ENCODE measurements around the gene SLC43A2. TPM values are rescaled to one million over a fixed set of nuclear protein-coding genes. Genes with fewer than 3 reads are reported as not detected.

Gene SLC43A2
- total RNA-seq, 1 experiment from 2014 or later, result 12.9 TPM

DNA sequence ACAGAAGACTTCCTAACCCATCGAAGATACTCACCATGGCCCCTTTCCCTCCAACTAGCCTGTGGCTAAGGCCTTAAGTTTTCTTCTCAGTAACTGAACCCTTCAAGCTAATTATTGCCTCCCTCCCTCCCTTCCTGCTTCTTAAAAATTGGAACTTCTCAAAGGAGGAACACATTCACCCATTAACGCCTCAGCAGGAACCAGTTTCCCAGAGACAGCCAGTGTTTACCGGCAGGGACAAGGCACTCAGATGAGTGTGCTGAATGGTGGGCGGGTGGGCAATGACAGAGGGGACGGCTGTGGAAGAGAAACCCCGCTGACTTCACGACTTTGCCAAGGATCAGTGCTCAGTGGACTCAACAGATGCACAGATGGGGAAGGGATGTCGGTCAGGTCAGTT is 86.3 kb downstream of the SLC43A2 start:
- Mint-ChIP-seq H3K27ac (peak overlapping the region in 1 of 3 experiments; percentile 11; a peak in 1 of 7 replicates), H3K36me3 (ENCODE audit: insufficient read depth in 1 of 3, low read depth in 3 of 3) (peaks cover 21 to 82% (median 52%) of the 10 kb centered on the region in 3 experiments; a peak in 6 of 7 replicates), H3K4me1 (peaks cover 0 to 6% of the 10 kb centered on the region in 2 experiments; a peak in 1 of 4 replicates), H3K27me3 (ENCODE audit: low read depth) (no peaks in the 10 kb centered on the region), H3K4me3 (no peak overlapping the region), H3K9me3 (no peaks in the 10 kb centered on the region)
- Histone ChIP-seq H2BK5ac (ENCODE audit: insufficient read length, low read length) (no peak overlapping the region), H3T11ph (ENCODE audit: low read length) (no peak overlapping the region), H4K91ac (ENCODE audit: insufficient read length, low read depth, low read length) (no peak overlapping the region), H3K27ac (ENCODE audit: insufficient read length, low read depth, low read length) (no peak overlapping the region), H3K79me1 (ENCODE audit: insufficient read depth, low read depth, low read length, poor library complexity, severe bottlenecking) (no peaks in the 10 kb centered on the region), H2BK12ac (ENCODE audit: insufficient read length, low read depth, low read length) (no peak overlapping the region), H4K8ac (replicated peaks; ENCODE audit: insufficient read length, low read depth, low read length) (no peak overlapping the region), H3K18ac (ENCODE audit: insufficient read length, low read depth, low read length) (no peak overlapping the region), H2BK120ac (ENCODE audit: low read depth, low read length, poor library complexity, severe bottlenecking) (no peak overlapping the region), H3K27me3 (ENCODE audit: insufficient read depth, low read length) (no peaks in the 10 kb centered on the region), H2AFZ (ENCODE audit: low read length) (no peak overlapping the region), H3K23ac (ENCODE audit: insufficient read length, low read depth, low read length) (no peak overlapping the region), H2BK15ac (ENCODE audit: low read depth, low read length) (no peak overlapping the region), H3K4me1 (ENCODE audit: insufficient read depth, low read length) (no peaks in the 10 kb centered on the region), H3K14ac (ENCODE audit: insufficient read depth, low read length) (no peak overlapping the region), H3K4ac (ENCODE audit: low read depth, low read length) (no peak overlapping the region), H3K79me2 (ENCODE audit: insufficient read depth, low read length) (no peaks in the 10 kb centered on the region), H3K23me2 (ENCODE audit: insufficient read length, low read depth, low read length, poor library complexity, severe bottlenecking) (no peaks in the 10 kb centered on the region), H4K5ac (ENCODE audit: insufficient read length, low read depth, low read length) (no peak overlapping the region), H3K56ac (ENCODE audit: insufficient read length, low read depth, low read length) (no peak overlapping the region), H3K9me3 (ENCODE audit: control insufficient read depth, low read depth, low read length) (no peaks in the 10 kb centered on the region), H3K4me2 (ENCODE audit: insufficient read depth, insufficient read length, low read length) (no peak overlapping the region), H2BK20ac (ENCODE audit: low read depth, low read length, poor library complexity, severe bottlenecking) (no peak overlapping the region), H4K20me1 (ENCODE audit: control insufficient read depth, insufficient read depth, insufficient read length) (no peaks in the 10 kb centered on the region), H2AK5ac (ENCODE audit: insufficient read length, low read length) (no peak overlapping the region), H3K9ac (ENCODE audit: extremely low read depth, insufficient read length, low read length) (no peak overlapping the region)
- no peak for DNase-seq
- WGBS (ENCODE audit: extremely low coverage, insufficient read length, low lambda C conversion rate), result no CpG with 5 or more reads among the region's 8 CpGs
- no peak for TF ChIP-seq CTCF (conservative IDR thresholded peaks at IDR 0.05)

All from H9 (cell line).